IMR-90 (cell line): ENCODE results near the gene MYCBP2. TPM values are rescaled to one million over a fixed set of nuclear protein-coding genes. Genes with fewer than 3 reads are reported as not detected.

ENCODE experiments used
- ATAC-seq: fragments of 200-7000 bp; cut with Tn5 transposase; 2 replicates; pipeline ENCODE4 v1.9.1; 2020; ENCODE audit warnings: low read depth, mild to moderate bottlenecking, moderate library complexity
- BruUV-seq: library from RNA; stranded (reverse); fragments of 400-500 nt; replicated peaks from 2 replicates; lab custom pipeline; 2021; lab: Mats Ljungman, UMichigan
- CTCF ChIA-PET: fragments of 300-600 bp; formaldehyde crosslinking; extraction: SDS; loops from one replicate; lab custom pipeline; 2021; ENCODE audit warnings: antibody characterized with exemption; lab: Yijun Ruan, JAX
- POLR2A ChIA-PET: fragments of 300-600 bp; sonication (Branson Sonifier 250); formaldehyde crosslinking; loops from one replicate; lab custom pipeline; 2022; ENCODE audit warnings: antibody characterized with exemption; ENCODE audit not compliant: unreplicated experiment; lab: Charles Lee
- DNase-seq: peaks from one replicate; pipeline ENCODE4 v3.0.0; 2013
- H2AFZ ChIP-seq: replicated peaks from 2 replicates; pipeline ENCODE3; 2013; ENCODE audit warnings: low read length, mild to moderate bottlenecking; ENCODE audit not compliant: poor library complexity
- H2AK5ac ChIP-seq: 2 replicates; pipeline ENCODE4 v1.6.1; 2013; ENCODE audit warnings: low read depth, low read length, inconsistent platforms
- H2AK9ac ChIP-seq: replicated peaks from 2 replicates; pipeline ENCODE3; 2013; ENCODE audit warnings: mild to moderate bottlenecking, low read depth, low read length, moderate library complexity; ENCODE audit not compliant: poor library complexity
- H2BK120ac ChIP-seq: 2 replicates; pipeline ENCODE4 v1.6.1; 2013; ENCODE audit warnings: low read depth, low read length, inconsistent platforms
- H2BK15ac ChIP-seq: 3 replicates; pipeline ENCODE4 v1.6.1; 2013; ENCODE audit warnings: low read depth, low read length, inconsistent platforms
- H2BK20ac ChIP-seq: 2 replicates; pipeline ENCODE4 v1.6.1; 2013; ENCODE audit warnings: low read depth, mild to moderate bottlenecking, inconsistent platforms, low read length, moderate library complexity
- H2BK5ac ChIP-seq: 2 replicates; pipeline ENCODE4 v1.6.1; 2013; ENCODE audit warnings: mild to moderate bottlenecking, low read depth, low read length, inconsistent platforms; ENCODE audit not compliant: poor library complexity, severe bottlenecking
- H3K14ac ChIP-seq: replicated peaks from 2 replicates; pipeline ENCODE4 v1.6.1; 2013; ENCODE audit warnings: low read depth, low read length, inconsistent platforms
- H3K18ac ChIP-seq: 2 replicates; pipeline ENCODE4 v1.6.1; 2013; ENCODE audit warnings: low read depth, low read length, control low read depth
- H3K23ac ChIP-seq: 2 replicates; pipeline ENCODE4 v1.6.1; 2013; ENCODE audit warnings: low read depth, low read length, inconsistent platforms
- H3K27ac ChIP-seq: 2 replicates; pipeline ENCODE4 v1.5.1; 2013; ENCODE audit warnings: mild to moderate bottlenecking, control low read depth, low read length; ENCODE audit not compliant: insufficient read depth
- H3K27me3 ChIP-seq: 2 replicates; pipeline ENCODE4 v1.6.1; 2013; ENCODE audit warnings: low read length; ENCODE audit not compliant: control insufficient read depth, insufficient read depth
- H3K36me3 ChIP-seq: 2 replicates; pipeline ENCODE4 v1.6.1; 2013; ENCODE audit warnings: low read length, mixed read lengths; ENCODE audit not compliant: control insufficient read depth, insufficient read depth
- H3K4ac ChIP-seq: 2 replicates; pipeline ENCODE4 v1.6.1; 2013; ENCODE audit warnings: low read depth, low read length, inconsistent platforms
- H3K4me1 ChIP-seq: 2 replicates; pipeline ENCODE4 v1.6.1; 2013; ENCODE audit warnings: low read length, mixed read lengths; ENCODE audit not compliant: control insufficient read depth, insufficient read depth
- H3K4me2 ChIP-seq: 2 replicates; pipeline ENCODE4 v1.6.1; 2013; ENCODE audit warnings: low read depth, mild to moderate bottlenecking, control low read depth, low read length, moderate library complexity
- H3K4me3 ChIP-seq: 2 replicates; pipeline ENCODE4 v1.5.1; 2013; ENCODE audit warnings: low read depth, mild to moderate bottlenecking, control low read depth, low read length, moderate library complexity; ENCODE audit not compliant: insufficient read depth
- H3K56ac ChIP-seq: 2 replicates; pipeline ENCODE4 v1.6.1; 2013; ENCODE audit warnings: low read length, inconsistent platforms; ENCODE audit not compliant: insufficient read depth; ENCODE audit errors: extremely low read depth
- H3K79me1 ChIP-seq, 2 experiments: 2 replicates each; pipeline ENCODE4 v1.6.1; 2013; ENCODE audit warnings: low read length in 2 of 2, inconsistent platforms in 1 of 2, low read depth in 1 of 2
- H3K9ac ChIP-seq: 2 replicates; pipeline ENCODE4 v1.6.1; 2013; ENCODE audit warnings: low read depth, low read length, control low read depth
- H3K9me1 ChIP-seq: 2 replicates; pipeline ENCODE4 v1.6.1; 2013; ENCODE audit warnings: low read length, inconsistent platforms; ENCODE audit not compliant: insufficient read depth
- H3K9me3 ChIP-seq: 2 replicates; pipeline ENCODE4 v1.6.1; 2013; ENCODE audit warnings: low read length; ENCODE audit not compliant: control insufficient read depth, insufficient read depth
- H4K20me1 ChIP-seq: 2 replicates; pipeline ENCODE4 v1.6.1; 2013; ENCODE audit warnings: low read length, inconsistent platforms; ENCODE audit not compliant: insufficient read depth
- H4K5ac ChIP-seq: 2 replicates; pipeline ENCODE4 v1.6.1; 2013; ENCODE audit warnings: mild to moderate bottlenecking, low read depth, low read length, control low read depth
- H4K8ac ChIP-seq, 2 experiments: 2 replicates each; pipeline ENCODE4 v1.6.1; 2013; ENCODE audit warnings: low read depth in 2 of 2, low read length in 2 of 2, control low read depth in 1 of 2, inconsistent platforms in 1 of 2
- H4K91ac ChIP-seq: 2 replicates; pipeline ENCODE4 v1.6.1; 2013; ENCODE audit warnings: low read depth, low read length, inconsistent platforms; ENCODE audit not compliant: insufficient read depth
- BHLHE40 ChIP-seq: fragments of 150-350 bp; IDR thresholded peaks from 2 replicates; pipeline ENCODE4 v1.6.1; 2016; ENCODE audit warnings: mild to moderate bottlenecking, low read depth, low read length
- CEBPB ChIP-seq: IDR thresholded peaks from 2 replicates; pipeline ENCODE4 v1.6.1; 2012; ENCODE audit warnings: low read depth, low read length, improper control_type of control experiment
- CHD1 ChIP-seq: IDR thresholded peaks from 2 replicates; pipeline ENCODE4 v1.6.1; 2012; ENCODE audit warnings: low read depth, low read length, improper control_type of control experiment
- ELK1 ChIP-seq: fragments of 150-350 bp; IDR thresholded peaks from 2 replicates; pipeline ENCODE4 v1.6.1; 2016; ENCODE audit warnings: low read depth, mild to moderate bottlenecking, low read length, moderate library complexity, borderline replicate concordance
- FOS ChIP-seq: fragments of 150-350 bp; IDR thresholded peaks from 2 replicates; pipeline ENCODE4 v1.6.1; 2016; ENCODE audit warnings: low read depth, low read length
- MAFK ChIP-seq: IDR thresholded peaks from 2 replicates; pipeline ENCODE4 v1.6.1; 2012; ENCODE audit warnings: low read depth, low read length, improper control_type of control experiment
- MAZ ChIP-seq: IDR thresholded peaks from 2 replicates; pipeline ENCODE4 v1.6.1; 2012; ENCODE audit warnings: low read depth, mild to moderate bottlenecking, low read length, improper control_type of control experiment, moderate library complexity, borderline replicate concordance
- MXI1 ChIP-seq: IDR thresholded peaks from 2 replicates; pipeline ENCODE4 v1.6.1; 2012; ENCODE audit warnings: low read depth, mild to moderate bottlenecking, low read length, moderate library complexity, borderline replicate concordance
- NFE2L2 ChIP-seq: fragments of 150-350 bp; IDR thresholded peaks from 2 replicates; pipeline ENCODE4 v1.6.1; 2016; ENCODE audit warnings: low read depth, mild to moderate bottlenecking, low read length
- POLR2A ChIP-seq: IDR thresholded peaks from 2 replicates; pipeline ENCODE4 v1.6.1; 2012; ENCODE audit warnings: mild to moderate bottlenecking, low read depth, low read length
- RAD21 ChIP-seq: IDR thresholded peaks from 2 replicates; pipeline ENCODE4 v1.6.1; 2012; ENCODE audit warnings: low read length, improper control_type of control experiment
- RCOR1 ChIP-seq: IDR thresholded peaks from 2 replicates; pipeline ENCODE4 v1.6.1; 2012; ENCODE audit warnings: mild to moderate bottlenecking, low read length, improper control_type of control experiment; ENCODE audit not compliant: insufficient replicate concordance
- RFX5 ChIP-seq: IDR thresholded peaks from 2 replicates; pipeline ENCODE4 v1.8.0; 2012; ENCODE audit warnings: low read depth, mild to moderate bottlenecking, low read length, moderate library complexity
- SMC3 ChIP-seq: fragments of 150-350 bp; IDR thresholded peaks from 2 replicates; pipeline ENCODE4 v1.6.1; 2016; ENCODE audit warnings: low read depth, mild to moderate bottlenecking, antibody characterized with exemption, low read length, moderate library complexity
- USF2 ChIP-seq: fragments of 150-350 bp; IDR thresholded peaks from 2 replicates; pipeline ENCODE4 v1.6.1; 2017; ENCODE audit warnings: mild to moderate bottlenecking, antibody characterized with exemption, low read length, low read depth
- WGBS, 2 experiments: methylation state at CpG; one replicate each; pipeline versions ENCODE4 v1.1.5 to v1.1.7; 2013; ENCODE audit warnings: missing lambda C conversion rate in 2 of 2; ENCODE audit not compliant: insufficient read length in 1 of 2; ENCODE audit errors: extremely low coverage in 2 of 2; 5-methylcytosine and 5-hydroxymethylcytosine counted together
- dilution Hi-C: fragments of 300-500 bp; cut with HindIII; formaldehyde crosslinking; loops from one replicate; pipeline ENCODE4 v1.14.3; 2018; ENCODE audit warnings: low sequenced_read_pairs; ENCODE audit not compliant: unreplicated experiment
- in situ Hi-C: fragments of 300-500 bp; cut with MboI; formaldehyde crosslinking; loops from 3 replicates; pipeline ENCODE4 v1.14.3; 2019; ENCODE audit warnings: low sequenced_read_pairs, inconsistent platforms, mixed read lengths
- intact Hi-C: fragments of 100-400 bp; cut with micrococcal nuclease; formaldehyde crosslinking; loops from 2 replicates; pipeline ENCODE4 v1.10.0; 2022
- polyA plus RNA-seq, 3 experiments: library from polyadenylated mRNA; depleted of rRNA; stranded (reverse); fragments of >200 nt; gene quantifications; 2 replicates each; pipeline ENCODE4 v1.2.3, GENCODE V29; 2012; ENCODE audit warnings: low replicate concordance in 1 of 3
- total RNA-seq: library from RNA; depleted of rRNA; stranded (reverse); fragments of >200 nt; gene quantifications from 2 replicates; pipeline ENCODE4 v1.2.3, GENCODE V29; 2012

The MYCBP2 gene
- total and polyA plus RNA-seq, 2 of the 4 experiments (the other 2 are of a cell fraction), result 20.1 to 43.2 TPM

DNA sequence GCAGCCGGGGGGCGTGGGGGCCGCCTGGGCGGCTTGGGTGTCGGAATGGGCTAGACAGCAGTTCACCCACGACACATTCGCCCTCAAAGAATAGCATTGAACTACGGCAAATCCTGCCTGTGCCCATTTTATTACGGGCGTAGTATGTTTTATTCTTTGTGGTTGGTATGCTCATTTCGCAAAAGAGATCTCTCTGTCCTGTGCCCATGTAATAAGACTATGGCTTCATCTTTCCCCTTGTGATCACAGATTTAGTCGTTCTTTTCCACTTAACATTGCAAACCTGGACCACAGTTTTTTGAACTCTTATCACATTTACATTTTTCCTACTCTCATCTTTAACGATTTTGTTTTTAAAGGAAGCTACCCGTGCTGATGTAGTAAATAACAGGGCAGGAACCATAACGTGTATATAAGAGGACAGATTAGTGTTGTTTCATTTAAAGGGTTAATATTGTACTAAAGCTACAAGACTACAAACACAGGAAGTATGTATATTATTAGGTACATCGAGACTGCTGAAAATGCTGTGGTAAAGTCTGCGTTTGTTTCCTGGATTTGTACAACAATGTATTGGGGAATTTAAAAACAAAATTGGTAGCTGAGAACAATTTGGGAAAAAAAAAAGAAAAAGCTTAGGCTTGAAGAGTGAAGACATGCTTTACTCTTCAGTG, 3.2 kb upstream of the MYCBP2 start:
- 0 out of 2 replicates have a peak overlapping the region, but pooled peaks have one; percentile 8 for H2BK20ac ChIP-seq
- intact Hi-C loops (loop anchor here (1.0 to 5.0 kb wide), 3 partner anchors 123 to 193 kb away; no protein-coding TSS in a partner anchor), dilution Hi-C loops (no loop called here), in situ Hi-C loops (no loop called here)
- ChIA-PET POLR2A (no interaction called here), CTCF (interaction anchor here (0.6 to 2.0 kb wide), 2 partner anchors 34 to 148 kb away, joined by 4 to 8 read pairs; no protein-coding TSS in a partner anchor)
- peak overlapping the region; percentile 34 for H3K14ac ChIP-seq
- peaks cover 2% of the 10 kb centered on the region for H3K27me3 ChIP-seq
- peak overlapping the region; percentile 71 for H2BK5ac ChIP-seq
- peak overlapping the region; percentile 70 for H2BK120ac ChIP-seq
- H3K79me1 ChIP-seq, result peaks cover 8 to 14% of the 10 kb centered on the region in 2 experiments; a peak in 3 of 4 replicates
- peak; percentile 0; the same call in 1 of the 2 replicates for ATAC-seq
- H3K23ac ChIP-seq, result peak overlapping the region; percentile 77
- H3K4me1 ChIP-seq, result no peaks in the 10 kb centered on the region
- peak overlapping the region; percentile 59 for H3K56ac ChIP-seq
- peak overlapping the region; percentile 47; the same call in 1 of the 3 replicates for H2BK15ac ChIP-seq
- peak overlapping the region; percentile 75 for H3K4ac ChIP-seq
- peaks cover 13% of the 10 kb centered on the region for H4K20me1 ChIP-seq
- H3K4me2 ChIP-seq, result peak overlapping the region; percentile 87
- H3K9me3 ChIP-seq, result no peaks in the 10 kb centered on the region
- peak overlapping the region; percentile 27 to 67 for H4K8ac ChIP-seq
- H3K9me1 ChIP-seq, result no peaks in the 10 kb centered on the region; the same call in 1 of the 2 replicates
- no peak for DNase-seq
- peak overlapping the region; percentile 76 for H3K27ac ChIP-seq
- H3K9ac ChIP-seq, result peak overlapping the region; percentile 80
- H3K18ac ChIP-seq, result peak overlapping the region; percentile 38
- no CpG with 5 or more reads among the region's 17 CpGs for WGBS, 2 experiments
- H3K36me3 ChIP-seq, result no peaks in the 10 kb centered on the region
- BruUV-seq, result no TSS peak
- H3K4me3 ChIP-seq, result peak overlapping the region; percentile 80
- H2AK5ac ChIP-seq, result no peak overlapping the region
- H4K5ac ChIP-seq, result peak overlapping the region; percentile 73
- peak overlapping the region; percentile 4 for H2AK9ac ChIP-seq
- peak overlapping the region; percentile 95 for H2AFZ ChIP-seq
- peak overlapping the region; percentile 64; the same call in 1 of the 2 replicates for H4K91ac ChIP-seq
- no peak for TF ChIP-seq RFX5
- no peak for TF ChIP-seq ELK1
- no peak for TF ChIP-seq RAD21
- TF ChIP-seq MXI1, result no peak; the same call in 1 of the 2 replicates
- no peak for TF ChIP-seq NFE2L2
- TF ChIP-seq BHLHE40, result no peak
- no peak for TF ChIP-seq POLR2A
- no peak for TF ChIP-seq CHD1
- TF ChIP-seq MAFK, result no peak
- no peak for TF ChIP-seq USF2
- no peak for TF ChIP-seq SMC3
- no peak for TF ChIP-seq RCOR1
- no peak for TF ChIP-seq CEBPB
- no peak for TF ChIP-seq MAZ
- no peak for TF ChIP-seq FOS
